ENCODE measurements around the gene SUFU.

DNA sequence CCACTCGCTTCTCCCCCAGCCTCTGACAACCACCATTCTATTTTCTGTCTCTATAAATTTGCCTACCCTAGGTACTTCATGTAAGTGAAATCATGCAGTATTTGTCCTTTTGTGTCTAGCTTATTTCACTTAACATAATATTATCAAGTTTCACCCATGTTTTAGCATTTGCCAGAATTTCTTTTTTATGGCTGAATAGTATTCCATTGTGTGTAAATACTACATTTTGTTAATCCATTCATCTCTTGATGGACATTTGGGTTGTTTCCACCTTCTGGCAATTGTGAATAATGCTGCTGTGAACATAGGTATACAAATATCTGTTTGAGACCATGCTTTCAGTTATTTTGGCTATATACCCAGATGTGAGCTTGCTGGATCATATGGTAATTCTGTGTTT lies 83.1 kb downstream of the SUFU start:
- TF ChIP-seq EP300 (IDR thresholded peaks at IDR 0.05), result no peak
- no peak for TF ChIP-seq POLR2A (IDR thresholded peaks at IDR 0.05)
